GM12875 (cell line): ENCODE data around the gene TNFSF11.

Experiments
- H3K4me3 ChIP-seq: one replicate; pipeline ENCODE4 v1.5.1; 2011; ENCODE audit warnings: low read depth, low read length, control low read depth
- CTCF ChIP-seq: IDR thresholded peaks from 2 replicates; pipeline ENCODE4 v1.5.1; 2011; ENCODE audit warnings: low read depth, mild to moderate bottlenecking, control low read depth, inconsistent platforms, low read length, moderate library complexity, borderline replicate concordance; ENCODE audit not compliant: insufficient read depth

Gene TNFSF11

GRCh38 chr13:42611086-42611779, 37.3 kb downstream of the TNFSF11 start:
- no peak overlapping the region for H3K4me3 ChIP-seq
- TF ChIP-seq CTCF, result no peak

GRCh38 chr13:42612021-42612765, 38.2 kb downstream of the TNFSF11 start:
- no peak for TF ChIP-seq CTCF
- no peak overlapping the region for H3K4me3 ChIP-seq

- no peak for TF ChIP-seq CTCF
- no peak overlapping the region for H3K4me3 ChIP-seq
Observed at GRCh38 chr13:42614436-42615035, 40.6 kb downstream of the TNFSF11 start.

DNA sequence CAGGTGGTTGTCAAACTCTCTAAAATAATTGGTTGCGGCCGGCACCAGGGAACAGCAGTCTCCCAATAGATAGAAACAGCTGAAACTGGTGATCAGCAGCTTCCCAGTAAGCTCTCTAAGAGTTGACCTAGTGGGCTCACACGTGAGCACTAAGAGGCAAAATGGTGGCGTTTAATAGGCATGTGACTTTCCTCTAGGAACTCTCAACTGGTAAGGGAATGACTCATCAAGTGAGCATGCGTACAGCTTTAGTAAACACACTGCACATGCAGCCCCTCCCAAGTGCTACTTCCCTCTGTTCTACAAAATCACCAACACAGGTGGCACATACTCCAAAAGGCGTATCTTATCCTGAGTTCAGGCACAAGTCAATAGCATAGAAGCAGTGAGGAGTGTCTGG, 41.7 kb downstream of the TNFSF11 start:
- no peak for TF ChIP-seq CTCF
- H3K4me3 ChIP-seq, result no peak overlapping the region

GRCh38 chr13:42617221-42617620, 43.3 kb downstream of the TNFSF11 start:
- no peak overlapping the region for H3K4me3 ChIP-seq
- TF ChIP-seq CTCF, result no peak

DNA sequence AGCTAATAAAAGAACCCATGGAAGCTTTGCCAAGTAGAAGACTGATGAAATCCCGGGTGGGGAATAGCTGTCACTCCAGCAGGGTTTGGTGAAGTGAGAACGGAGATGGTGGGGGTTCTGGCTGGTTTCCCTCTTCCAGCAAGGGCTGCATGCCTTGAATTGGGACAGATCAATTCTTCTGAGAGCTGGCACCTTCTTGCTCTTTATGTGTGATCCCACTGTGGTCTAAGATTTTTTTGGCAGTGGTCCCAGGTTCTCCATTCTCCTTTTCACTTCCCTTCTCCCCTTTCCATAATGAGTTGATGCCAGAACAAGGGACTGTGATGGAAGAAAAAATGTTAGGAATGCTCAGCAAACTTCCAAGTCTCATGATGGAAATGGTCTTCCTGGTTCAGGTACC, 50.0 kb downstream of the TNFSF11 start:
- TF ChIP-seq CTCF, result no peak

More for the DNA sequence above, 50.0 kb downstream of the TNFSF11 start:
- H3K4me3 ChIP-seq, result no peak overlapping the region
